Parathyroid adenoma (tissue), 2 donors: Measurements from ENCODE around the gene LDLRAP1.

Experiments
- H2AFZ ChIP-seq: fragments of 300-600 bp; sonication (generic); one replicate; pipeline ENCODE4 v1.7.0; 2017; ENCODE audit warnings: antibody characterized with exemption, mild to moderate bottlenecking
- H3K27ac ChIP-seq: fragments of 300-600 bp; sonication (generic); one replicate; pipeline ENCODE4 v1.7.0; 2017
- H3K27me3 ChIP-seq: fragments of 300-600 bp; sonication (generic); one replicate; pipeline ENCODE4 v1.7.0; 2017; ENCODE audit warnings: low read length; ENCODE audit not compliant: control insufficient read depth, insufficient read depth
- H3K36me3 ChIP-seq: fragments of 300-600 bp; sonication (generic); one replicate; pipeline ENCODE4 v1.7.0; 2017; ENCODE audit warnings: low read length; ENCODE audit not compliant: control insufficient read depth, insufficient read depth
- H3K4me1 ChIP-seq: fragments of 300-600 bp; sonication (generic); one replicate; pipeline ENCODE4 v1.7.0; 2017; ENCODE audit warnings: control low read depth
- H3K4me2 ChIP-seq: fragments of 300-600 bp; sonication (generic); one replicate; pipeline ENCODE4 v1.7.0; 2017; ENCODE audit warnings: low read length
- H3K4me3 ChIP-seq: fragments of 300-600 bp; sonication (generic); one replicate; pipeline ENCODE4 v1.7.0; 2017; ENCODE audit warnings: low read depth, low read length
- H3K79me2 ChIP-seq: fragments of 300-600 bp; sonication (generic); one replicate; pipeline ENCODE4 v1.7.0; 2017; ENCODE audit warnings: control low read depth
- H3K9ac ChIP-seq: fragments of 300-600 bp; sonication (generic); one replicate; pipeline ENCODE4 v1.7.0; 2017; ENCODE audit warnings: mild to moderate bottlenecking
- H3K9me3 ChIP-seq: fragments of 300-600 bp; sonication (generic); one replicate; pipeline ENCODE4 v1.7.0; 2017; ENCODE audit warnings: low read length; ENCODE audit not compliant: control insufficient read depth
- TF ChIP-seq, protein P1 (sequence below): fragments of 300-600 bp; sonication (generic); IDR thresholded peaks from one replicate; pipeline ENCODE4 v1.7.0; 2017; ENCODE audit warnings: antibody characterized with exemption, mild to moderate bottlenecking
- donor health status: primary hyperparathyroidism.

LDLRAP1 gene

DNA sequence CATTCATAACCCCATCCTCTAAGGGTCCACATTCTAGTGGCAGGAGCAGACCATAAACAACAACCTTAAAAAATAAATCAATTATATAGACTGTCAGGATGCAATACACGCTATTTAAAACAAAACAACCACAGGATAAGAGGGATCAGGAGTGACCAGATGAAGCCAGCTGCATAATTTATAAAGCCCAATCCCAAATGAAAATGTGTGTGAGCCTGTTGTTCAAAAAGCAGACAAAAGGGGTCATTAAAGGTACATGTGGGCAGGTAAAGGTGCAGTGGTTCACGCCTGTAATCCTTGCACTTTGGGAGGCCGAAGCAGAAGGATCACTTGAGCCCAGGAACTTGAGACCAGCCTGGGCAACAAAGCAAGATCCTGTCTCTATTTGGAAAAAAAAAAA, 10.4 kb upstream of the LDLRAP1 start:
- Histone ChIP-seq H3K36me3 (no peaks in the 10 kb centered on the region), H3K4me1 (no peaks in the 10 kb centered on the region), H3K27ac (no peak overlapping the region), H3K79me2 (no peaks in the 10 kb centered on the region), H3K4me2 (no peak overlapping the region), H3K27me3 (no peaks in the 10 kb centered on the region), H3K9me3 (no peaks in the 10 kb centered on the region), H3K9ac (no peak overlapping the region), H2AFZ (no peak overlapping the region), H3K4me3 (no peak overlapping the region)
- TF ChIP-seq, protein P1, sequence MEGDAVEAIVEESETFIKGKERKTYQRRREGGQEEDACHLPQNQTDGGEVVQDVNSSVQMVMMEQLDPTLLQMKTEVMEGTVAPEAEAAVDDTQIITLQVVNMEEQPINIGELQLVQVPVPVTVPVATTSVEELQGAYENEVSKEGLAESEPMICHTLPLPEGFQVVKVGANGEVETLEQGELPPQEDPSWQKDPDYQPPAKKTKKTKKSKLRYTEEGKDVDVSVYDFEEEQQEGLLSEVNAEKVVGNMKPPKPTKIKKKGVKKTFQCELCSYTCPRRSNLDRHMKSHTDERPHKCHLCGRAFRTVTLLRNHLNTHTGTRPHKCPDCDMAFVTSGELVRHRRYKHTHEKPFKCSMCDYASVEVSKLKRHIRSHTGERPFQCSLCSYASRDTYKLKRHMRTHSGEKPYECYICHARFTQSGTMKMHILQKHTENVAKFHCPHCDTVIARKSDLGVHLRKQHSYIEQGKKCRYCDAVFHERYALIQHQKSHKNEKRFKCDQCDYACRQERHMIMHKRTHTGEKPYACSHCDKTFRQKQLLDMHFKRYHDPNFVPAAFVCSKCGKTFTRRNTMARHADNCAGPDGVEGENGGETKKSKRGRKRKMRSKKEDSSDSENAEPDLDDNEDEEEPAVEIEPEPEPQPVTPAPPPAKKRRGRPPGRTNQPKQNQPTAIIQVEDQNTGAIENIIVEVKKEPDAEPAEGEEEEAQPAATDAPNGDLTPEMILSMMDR, result no peak

- no peak overlapping the region for H3K27ac ChIP-seq
- H3K79me2 ChIP-seq, result no peaks in the 10 kb centered on the region
- H2AFZ ChIP-seq, result no peak overlapping the region
- no peaks in the 10 kb centered on the region for H3K4me1 ChIP-seq
- no peak overlapping the region for H3K4me2 ChIP-seq
- no peak overlapping the region for H3K9ac ChIP-seq
- H3K9me3 ChIP-seq, result no peaks in the 10 kb centered on the region
- no peaks in the 10 kb centered on the region for H3K27me3 ChIP-seq
- TF ChIP-seq, protein P1, result no peak
- H3K4me3 ChIP-seq, result no peak overlapping the region
- no peaks in the 10 kb centered on the region for H3K36me3 ChIP-seq
Measured at GRCh38 chr1:25533775-25534409, 9.5 kb upstream of the LDLRAP1 start.

- no peaks in the 10 kb centered on the region for H3K27me3 ChIP-seq
- H3K4me3 ChIP-seq, result no peak overlapping the region
- no peaks in the 10 kb centered on the region for H3K36me3 ChIP-seq
- no peak overlapping the region for H3K9ac ChIP-seq
- TF ChIP-seq, protein P1, result no peak
- H3K9me3 ChIP-seq, result no peaks in the 10 kb centered on the region
- no peak overlapping the region for H3K4me2 ChIP-seq
- H3K27ac ChIP-seq, result no peak overlapping the region
- no peaks in the 10 kb centered on the region for H3K4me1 ChIP-seq
- H3K79me2 ChIP-seq, result no peaks in the 10 kb centered on the region
- no peak overlapping the region for H2AFZ ChIP-seq
Measured at GRCh38 chr1:25534410-25534788, 9.0 kb upstream of the LDLRAP1 start.

- H3K9ac ChIP-seq, result no peak overlapping the region
- H3K36me3 ChIP-seq, result no peaks in the 10 kb centered on the region
- no peaks in the 10 kb centered on the region for H3K27me3 ChIP-seq
- H3K4me1 ChIP-seq, result no peaks in the 10 kb centered on the region
- no peaks in the 10 kb centered on the region for H3K79me2 ChIP-seq
- H2AFZ ChIP-seq, result no peak overlapping the region
- no peak overlapping the region for H3K4me2 ChIP-seq
- TF ChIP-seq, protein P1, result no peak
- no peak overlapping the region for H3K4me3 ChIP-seq
- no peak overlapping the region for H3K27ac ChIP-seq
- no peaks in the 10 kb centered on the region for H3K9me3 ChIP-seq
Measured at GRCh38 chr1:25536124-25536523, 7.3 kb upstream of the LDLRAP1 start.

DNA sequence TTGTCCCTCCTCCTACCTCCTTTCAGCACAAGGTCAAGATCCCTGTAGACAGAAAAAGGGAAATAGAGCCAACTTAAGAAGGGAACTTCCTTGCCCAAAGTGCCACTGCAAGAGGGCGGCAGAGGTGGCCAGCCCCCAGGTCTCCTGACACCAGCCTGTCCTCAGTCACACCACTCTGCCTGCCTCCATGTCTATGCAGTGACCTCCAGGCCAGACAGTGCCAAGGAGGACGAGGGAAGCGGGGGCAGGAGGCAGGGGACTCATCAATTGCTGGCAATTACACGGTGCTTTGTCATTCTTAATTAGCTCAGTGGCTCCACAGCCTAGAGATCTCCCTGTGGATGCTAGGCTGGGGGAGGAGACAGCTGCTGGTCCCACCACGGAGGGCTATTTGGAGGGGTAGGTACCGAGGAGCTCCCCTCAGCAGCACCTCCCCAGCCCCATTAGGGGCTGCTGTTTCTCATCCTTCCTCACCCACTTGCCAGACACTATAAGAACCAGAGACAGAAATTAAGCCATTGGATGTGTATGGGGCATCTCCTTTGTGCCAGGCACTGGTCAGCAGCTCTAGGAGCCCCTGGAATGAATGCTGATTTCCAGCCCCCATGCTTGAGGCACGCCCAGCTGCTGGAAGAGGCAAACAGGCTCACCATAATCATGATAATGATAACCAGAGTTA, 6.1 kb upstream of the LDLRAP1 start:
- Histone ChIP-seq H3K4me2 (no peak overlapping the region), H3K27me3 (no peaks in the 10 kb centered on the region), H3K79me2 (no peaks in the 10 kb centered on the region), H3K27ac (no peak overlapping the region), H2AFZ (no peak overlapping the region), H3K4me1 (no peaks in the 10 kb centered on the region), H3K9ac (no peak overlapping the region), H3K4me3 (no peak overlapping the region), H3K9me3 (no peaks in the 10 kb centered on the region), H3K36me3 (no peaks in the 10 kb centered on the region)
- TF ChIP-seq, protein P1, result no peak
